ENCODE results near the gene FER.
"Not testable (repeated sequence)": the region's sequence is repeated elsewhere in the genome, so short reads cannot be mapped to it uniquely, and the experiment has no call there.

FER gene

DNA sequence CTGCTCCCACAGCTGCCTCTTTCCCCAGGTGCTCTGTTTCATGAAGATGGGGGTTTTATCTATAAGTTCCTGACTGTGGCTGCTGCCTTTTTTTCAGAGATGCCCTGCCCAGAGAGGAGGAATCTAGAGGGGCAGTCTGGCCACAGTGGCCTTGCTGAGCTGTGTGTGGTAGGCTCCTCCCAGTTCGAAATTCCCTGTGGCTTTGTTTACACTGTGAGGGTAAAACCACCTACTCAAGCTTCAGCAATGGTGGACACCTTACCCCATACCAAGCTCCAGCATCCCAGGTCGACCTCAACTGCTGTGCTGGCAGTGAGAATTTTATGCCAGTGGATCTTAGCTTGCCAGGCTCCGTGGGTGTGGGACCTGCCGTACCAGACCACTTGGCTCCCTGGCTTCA is 250.0 kb downstream of the FER start:
- Mint-ChIP-seq H3K27me3 (no peaks in the 10 kb centered on the region), H3K4me3 (no peak overlapping the region), H3K4me1 (no peaks in the 10 kb centered on the region), H3K36me3 (peaks cover 17% of the 10 kb centered on the region), H3K27ac (no peak overlapping the region), H3K9me3 (peaks cover 6% of the 10 kb centered on the region)

DNA sequence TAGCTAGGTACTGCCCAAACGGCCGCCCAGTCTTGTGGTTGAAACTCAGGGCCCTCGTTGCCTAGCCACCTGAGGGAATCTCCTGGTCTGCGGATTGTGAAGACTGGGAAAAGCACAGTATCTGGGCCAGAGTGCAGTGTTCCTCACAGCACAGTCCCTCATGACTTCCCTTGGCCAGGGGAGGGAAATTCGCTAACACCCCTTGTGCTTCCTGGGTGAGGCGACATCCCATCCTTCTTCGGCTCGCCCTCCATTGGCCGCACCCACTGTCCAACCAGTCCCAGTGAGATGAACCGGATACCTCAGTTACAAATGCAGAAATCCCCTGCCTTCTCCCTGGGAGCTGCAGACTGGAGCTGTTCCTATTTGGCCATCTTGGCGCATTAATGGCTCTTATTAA is 250.5 kb downstream of the FER start:
- no peak overlapping the region for H3K4me3 Mint-ChIP-seq
- H3K4me1 Mint-ChIP-seq = no peaks in the 10 kb centered on the region
- no peaks in the 10 kb centered on the region for H3K27me3 Mint-ChIP-seq
- peaks cover 6% of the 10 kb centered on the region for H3K9me3 Mint-ChIP-seq
- no peak overlapping the region for H3K27ac Mint-ChIP-seq
- H3K36me3 Mint-ChIP-seq = peaks cover 17% of the 10 kb centered on the region

DNA sequence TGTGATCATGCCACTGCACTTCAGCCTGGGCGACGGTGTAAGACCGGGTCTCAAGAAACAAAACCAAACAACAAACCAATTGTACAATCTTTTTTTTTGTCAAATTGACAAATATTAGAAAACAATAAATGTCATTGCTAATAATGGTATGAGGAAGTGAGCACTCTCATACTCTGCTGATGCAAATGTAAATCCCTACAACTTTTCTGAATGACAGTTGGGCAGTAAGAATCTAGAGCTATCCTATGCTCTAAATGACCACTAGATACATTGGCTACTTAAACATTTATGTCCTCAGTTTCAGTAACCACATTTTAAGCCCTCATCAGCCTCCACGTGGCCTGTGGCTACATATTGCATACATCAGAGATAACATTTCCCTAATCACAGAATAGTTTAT is 256.2 kb downstream of the FER start:
- H3K36me3 Mint-ChIP-seq = peaks cover 2% of the 10 kb centered on the region

DNA sequence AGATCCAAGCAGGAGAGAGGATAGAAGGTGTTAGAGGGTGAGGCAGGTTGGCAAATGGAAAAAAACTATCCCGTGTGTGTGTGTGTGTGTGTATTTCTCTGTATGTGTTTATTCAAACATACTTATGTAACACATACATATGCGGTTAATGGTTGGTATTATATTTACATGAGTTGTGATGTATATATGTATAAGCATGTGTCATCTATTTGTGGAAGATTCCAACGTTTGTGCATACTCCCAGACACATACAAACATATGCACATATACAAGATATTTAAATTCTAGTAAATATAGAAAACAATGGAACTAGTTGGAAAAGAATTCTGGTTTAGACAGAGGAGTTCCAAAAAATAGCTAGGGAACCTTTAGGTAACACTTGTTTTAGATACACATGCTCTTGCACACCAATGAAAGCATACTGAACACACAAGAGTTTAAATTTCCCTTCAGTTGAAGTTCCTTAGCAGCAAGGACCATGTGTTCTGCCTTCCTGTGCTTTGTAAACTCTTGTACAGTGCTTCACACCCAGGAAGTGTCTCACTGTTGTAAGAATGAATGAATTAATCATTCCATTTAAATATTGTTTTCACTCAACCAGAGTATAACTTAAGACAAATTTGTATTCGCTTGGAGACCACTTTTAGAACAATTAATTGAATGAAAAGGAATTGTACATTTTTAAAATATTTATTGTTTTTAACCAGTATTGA is 257.8 kb downstream of the FER start:
- Mint-ChIP-seq H3K27ac (no peak overlapping the region), H3K9me3 (no peaks in the 10 kb centered on the region)

More for the DNA sequence above, 256.2 kb downstream of the FER start:
- no peak overlapping the region for H3K27ac Mint-ChIP-seq
- H3K9me3 Mint-ChIP-seq = no peaks in the 10 kb centered on the region
- H3K27me3 Mint-ChIP-seq = no peaks in the 10 kb centered on the region
- H3K4me1 Mint-ChIP-seq = no peaks in the 10 kb centered on the region
- no peak overlapping the region for H3K4me3 Mint-ChIP-seq

DNA sequence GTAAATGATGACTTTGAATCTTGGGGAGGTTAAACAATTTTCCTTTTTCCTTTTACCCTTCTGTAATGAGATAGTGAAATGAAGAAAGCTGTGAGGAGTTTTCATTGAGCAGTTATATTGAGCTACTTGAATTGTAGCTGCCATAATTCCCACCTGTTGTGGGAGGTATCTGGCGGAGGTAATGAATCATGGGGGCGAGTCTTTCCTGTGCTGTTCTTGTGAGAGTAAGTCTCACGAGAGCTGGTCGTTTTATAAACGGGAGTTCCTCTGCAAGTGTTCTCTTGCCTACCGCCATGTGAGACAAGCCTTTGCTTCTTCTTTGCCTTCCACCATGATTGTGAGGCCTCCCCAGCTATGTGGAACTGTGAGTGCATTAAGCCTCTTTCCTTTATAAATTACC is 258.4 kb downstream of the FER start:
- Mint-ChIP-seq H3K27me3 (no peaks in the 10 kb centered on the region), H3K9me3 (no peaks in the 10 kb centered on the region), H3K27ac (no peak overlapping the region), H3K4me1 (no peaks in the 10 kb centered on the region), H3K36me3 (peaks cover 4% of the 10 kb centered on the region), H3K4me3 (no peak overlapping the region)

More for the DNA sequence above, 257.8 kb downstream of the FER start:
- Mint-ChIP-seq H3K27me3 (no peaks in the 10 kb centered on the region), H3K4me3 (no peak overlapping the region), H3K36me3 (peaks cover 4% of the 10 kb centered on the region), H3K4me1 (no peaks in the 10 kb centered on the region)

DNA sequence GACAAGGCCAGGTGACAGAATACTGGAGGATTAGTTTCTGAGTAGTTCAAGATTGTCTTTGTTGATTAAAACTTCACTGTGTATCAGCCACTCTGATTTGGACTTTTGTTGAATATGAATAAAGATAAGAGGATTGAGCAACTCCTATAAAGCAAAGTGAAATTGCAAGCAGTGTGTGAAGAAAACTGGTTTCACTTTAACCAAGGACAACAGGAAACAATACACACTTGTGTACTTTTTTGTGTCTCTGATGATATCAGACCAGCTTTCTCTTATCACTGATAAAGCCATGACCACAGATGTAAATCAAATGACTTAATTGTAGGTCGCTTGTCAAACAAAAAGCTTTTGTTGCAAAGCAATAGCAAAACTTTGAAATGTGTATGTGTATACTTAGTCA is 268.6 kb downstream of the FER start:
- no peak overlapping the region for H3K4me3 Mint-ChIP-seq
- no peak overlapping the region for H3K27ac Mint-ChIP-seq
- H3K27me3 Mint-ChIP-seq = no peaks in the 10 kb centered on the region
- H3K36me3 Mint-ChIP-seq = no peaks in the 10 kb centered on the region
- H3K4me1 Mint-ChIP-seq = no peaks in the 10 kb centered on the region
- H3K9me3 Mint-ChIP-seq = no peaks in the 10 kb centered on the region

DNA sequence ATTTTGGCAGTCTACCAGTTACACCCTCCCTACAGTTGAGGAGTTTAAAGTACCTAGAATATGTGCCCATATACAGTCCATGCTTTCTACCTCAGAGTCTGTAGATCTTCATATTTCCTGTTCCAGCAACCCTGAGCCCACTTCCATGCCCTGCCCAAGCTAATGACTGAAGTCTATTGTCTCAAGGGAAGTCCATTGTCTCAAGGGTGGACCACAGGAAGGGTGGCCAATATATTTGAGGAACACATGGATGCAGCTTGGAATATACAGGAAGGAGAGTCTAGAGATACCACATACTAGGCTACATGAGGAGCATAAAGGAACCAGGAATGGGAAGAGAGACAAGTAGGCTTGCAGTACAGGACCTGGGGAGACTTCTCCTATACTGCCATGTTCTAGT is 274.4 kb downstream of the FER start:
- Mint-ChIP-seq H3K27me3 (no peaks in the 10 kb centered on the region), H3K9me3 (peaks cover 5% of the 10 kb centered on the region), H3K27ac (no peak overlapping the region), H3K36me3 (peaks cover 9% of the 10 kb centered on the region), H3K4me3 (no peak overlapping the region), H3K4me1 (no peaks in the 10 kb centered on the region)

DNA sequence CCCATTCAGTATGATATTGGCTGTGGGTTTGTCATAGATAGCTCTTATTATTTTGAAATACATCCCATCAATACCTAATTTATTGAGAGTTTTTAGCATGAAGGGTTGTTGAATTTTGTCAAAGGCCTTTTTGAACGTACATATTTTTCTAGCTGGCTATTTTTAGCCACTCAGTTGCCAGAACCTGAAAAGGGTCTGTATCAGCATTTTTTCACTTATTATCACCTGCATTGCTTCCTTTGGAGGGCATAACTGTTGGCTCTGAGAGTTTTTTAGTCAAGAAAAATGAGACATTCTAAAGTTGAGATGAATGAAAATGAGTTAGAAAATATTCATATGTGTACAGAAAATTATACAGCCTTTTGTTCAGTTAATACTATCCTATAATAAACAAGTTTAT is 278.0 kb downstream of the FER start:
- not testable (repeated sequence) for H3K27me3 Mint-ChIP-seq, H3K9me3 Mint-ChIP-seq, H3K4me3 Mint-ChIP-seq, H3K4me1 Mint-ChIP-seq, H3K27ac Mint-ChIP-seq
- H3K36me3 Mint-ChIP-seq = peaks cover 13% of the 10 kb centered on the region

DNA sequence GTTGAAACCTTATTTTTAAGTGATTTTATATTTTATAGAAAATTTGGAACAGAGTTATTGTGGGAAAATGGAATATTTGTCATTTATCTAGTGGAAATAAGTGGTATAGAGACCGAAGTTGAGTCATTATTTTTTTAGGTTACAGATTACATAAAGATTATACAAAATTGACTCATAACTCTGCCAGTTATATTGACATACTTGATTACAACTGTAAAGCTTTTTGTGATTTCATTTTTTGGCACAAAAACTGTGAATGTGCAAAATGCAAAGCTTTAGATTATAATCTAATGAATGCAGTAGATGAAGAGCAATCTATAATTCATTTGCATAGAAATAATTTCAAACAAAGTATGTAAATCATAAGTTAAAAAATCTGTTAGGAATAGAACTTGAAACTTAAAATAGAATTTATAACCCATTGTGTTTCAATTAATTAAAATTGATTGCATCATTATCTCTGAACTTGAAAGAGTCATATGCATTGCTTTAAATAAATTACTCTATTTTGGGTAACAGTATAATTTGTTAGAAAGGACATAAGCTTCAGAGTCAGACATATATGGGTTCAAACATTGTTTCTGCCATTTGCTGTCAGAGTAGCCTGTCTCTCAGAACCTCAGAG is 280.4 kb downstream of the FER start:
- H3K4me1 Mint-ChIP-seq = no peaks in the 10 kb centered on the region
- peaks cover 5% of the 10 kb centered on the region for H3K9me3 Mint-ChIP-seq
- H3K4me3 Mint-ChIP-seq = no peak overlapping the region
- no peaks in the 10 kb centered on the region for H3K27me3 Mint-ChIP-seq
- H3K36me3 Mint-ChIP-seq = peaks cover 9% of the 10 kb centered on the region
- no peak overlapping the region for H3K27ac Mint-ChIP-seq

DNA sequence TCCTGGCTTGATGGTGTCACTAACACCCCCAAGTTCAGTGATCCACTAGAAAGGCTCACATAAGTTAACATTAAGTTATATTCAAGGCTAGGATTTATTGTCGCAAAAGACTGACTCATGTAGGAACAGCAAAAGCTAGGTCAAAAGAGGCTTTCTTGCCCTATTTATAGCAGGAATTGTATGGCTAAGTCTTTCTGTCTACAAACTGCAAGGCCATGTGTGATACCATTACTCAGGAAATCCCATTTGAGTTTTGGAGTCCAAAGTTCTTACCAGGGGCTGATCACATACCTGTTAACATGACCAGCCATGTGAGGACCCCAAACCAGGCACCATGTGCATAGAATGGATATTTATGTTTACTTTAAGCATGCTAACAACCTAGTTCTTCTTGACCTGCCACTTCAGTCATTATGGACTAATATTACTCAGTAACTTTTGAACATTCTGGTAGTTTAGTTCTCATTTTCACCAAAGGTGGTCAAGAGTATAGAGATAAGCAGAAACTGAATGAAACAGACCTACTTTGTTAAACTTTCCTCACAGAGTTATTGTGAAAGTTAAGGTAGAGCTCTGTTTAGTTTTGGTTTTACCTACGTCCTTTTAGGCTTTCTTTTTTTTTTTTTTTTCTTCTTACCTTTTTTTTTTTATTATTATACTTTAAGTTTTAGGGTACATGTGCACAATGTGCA is 281.1 kb downstream of the FER start:
- Mint-ChIP-seq H3K36me3 (peaks cover 9% of the 10 kb centered on the region), H3K4me3 (no peak overlapping the region), H3K9me3 (peaks cover 5% of the 10 kb centered on the region), H3K27ac (no peak overlapping the region), H3K27me3 (no peaks in the 10 kb centered on the region), H3K4me1 (no peaks in the 10 kb centered on the region)

DNA sequence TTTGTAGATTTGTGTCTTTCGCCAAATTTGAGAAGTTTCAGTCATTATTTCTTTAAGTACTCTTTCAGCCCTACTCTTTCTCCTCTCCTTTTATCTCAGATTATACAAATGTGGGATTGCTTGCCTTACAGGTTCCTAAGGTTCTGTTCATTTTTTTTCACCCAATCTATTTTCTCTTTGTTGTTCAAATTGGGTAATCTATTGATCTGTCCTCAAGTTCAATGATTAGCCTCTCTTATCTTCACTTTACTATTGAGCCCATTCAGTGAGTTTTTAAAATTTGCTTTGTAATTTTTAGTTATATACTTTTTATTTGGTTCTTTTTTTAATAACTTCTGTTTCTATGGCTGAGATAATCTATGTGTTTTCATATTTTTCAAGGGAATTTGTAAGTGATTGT is 282.1 kb downstream of the FER start:
- Mint-ChIP-seq H3K4me3 (no peak overlapping the region), H3K4me1 (no peaks in the 10 kb centered on the region), H3K27ac (peak overlapping the region; percentile 17), H3K9me3 (no peaks in the 10 kb centered on the region), H3K27me3 (no peaks in the 10 kb centered on the region), H3K36me3 (peaks cover 4% of the 10 kb centered on the region)

DNA sequence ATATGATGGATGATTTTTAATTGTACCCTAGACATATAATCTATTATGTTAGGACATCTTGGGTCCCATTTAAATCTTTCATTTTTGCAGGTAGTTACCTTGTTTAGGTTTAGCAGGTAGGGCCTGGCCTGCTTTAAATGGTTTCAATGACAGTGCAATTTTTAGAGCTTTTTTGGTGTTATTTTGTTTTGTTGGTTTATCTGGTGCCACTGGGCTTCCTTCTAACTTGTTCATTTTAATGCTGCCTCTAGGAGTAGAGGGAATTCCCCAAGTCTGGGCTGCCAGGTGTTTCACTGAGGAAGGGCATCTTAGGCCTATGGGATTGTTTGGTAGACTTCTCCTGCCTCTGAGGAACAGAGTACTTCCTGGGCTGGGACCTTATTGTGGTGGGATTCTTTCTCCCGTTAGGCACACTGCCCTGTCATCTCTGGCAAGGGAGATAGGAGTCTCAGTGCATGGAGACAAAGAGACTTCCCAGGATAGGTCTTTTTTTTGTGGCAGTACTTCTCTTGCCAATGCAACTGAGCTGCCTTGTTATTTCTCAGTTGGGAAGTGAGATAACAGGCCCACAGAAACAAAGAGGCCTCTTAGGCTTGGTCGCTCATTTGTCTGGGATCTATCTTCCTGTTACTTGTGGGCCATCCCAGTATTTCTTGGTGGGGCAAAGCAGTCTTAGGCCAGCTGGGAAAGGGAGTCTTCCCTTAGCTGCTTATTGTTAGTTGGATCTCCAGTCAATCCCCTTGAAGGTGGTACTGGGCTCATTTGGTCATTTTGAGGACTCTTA is 282.9 kb downstream of the FER start:
- H3K9me3 Mint-ChIP-seq = no peaks in the 10 kb centered on the region

DNA sequence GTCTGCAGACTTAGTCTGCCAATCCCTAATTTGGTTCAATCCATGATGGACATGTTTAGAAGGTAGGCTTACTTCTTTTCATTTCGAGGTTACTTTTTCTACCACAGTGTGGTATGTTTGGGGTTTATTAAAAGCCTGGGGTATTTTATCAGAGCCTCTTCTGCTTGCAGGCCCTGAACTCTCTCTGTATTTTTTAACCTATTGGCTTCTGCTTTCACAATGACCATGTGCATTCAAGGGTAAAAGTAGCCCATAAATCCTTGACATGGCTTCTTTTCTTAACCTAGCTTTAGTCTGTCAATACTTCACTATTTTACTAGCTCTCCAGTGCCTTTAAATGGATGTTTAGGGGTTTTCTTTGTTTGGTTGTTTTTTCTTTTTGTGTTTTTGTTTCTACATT is 286.6 kb downstream of the FER start:
- Mint-ChIP-seq H3K36me3 (peaks cover 12% of the 10 kb centered on the region), H3K4me1 (no peaks in the 10 kb centered on the region), H3K4me3 (no peak overlapping the region), H3K27ac (peak overlapping the region; percentile 62), H3K9me3 (no peaks in the 10 kb centered on the region), H3K27me3 (no peaks in the 10 kb centered on the region)

More for the DNA sequence above, 282.9 kb downstream of the FER start:
- no peak overlapping the region for H3K4me3 Mint-ChIP-seq
- H3K36me3 Mint-ChIP-seq = peaks cover 4% of the 10 kb centered on the region
- no peak overlapping the region for H3K27ac Mint-ChIP-seq
- no peaks in the 10 kb centered on the region for H3K27me3 Mint-ChIP-seq
- H3K4me1 Mint-ChIP-seq = no peaks in the 10 kb centered on the region

DNA sequence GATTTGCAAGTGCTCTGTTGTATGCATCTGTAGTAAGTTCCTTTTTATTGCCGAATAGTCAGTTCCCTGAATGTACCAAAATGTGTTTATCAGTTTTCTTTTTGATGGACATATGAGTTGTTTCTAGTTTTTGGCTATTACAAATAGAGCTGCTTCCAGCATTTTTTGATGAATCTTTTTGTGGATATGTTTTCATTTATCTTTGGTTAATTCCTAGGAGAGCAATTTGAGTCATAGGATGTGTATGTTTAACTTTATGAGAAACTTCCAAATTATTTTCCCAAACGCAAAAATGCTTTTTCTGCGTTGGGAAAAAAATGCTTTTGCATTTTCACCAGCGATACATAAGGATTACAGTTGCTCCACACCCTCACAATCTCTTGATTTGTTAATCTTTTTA is 287.7 kb downstream of the FER start:
- peaks cover 8% of the 10 kb centered on the region for H3K36me3 Mint-ChIP-seq
- H3K4me3 Mint-ChIP-seq = no peak overlapping the region
- H3K4me1 Mint-ChIP-seq = no peaks in the 10 kb centered on the region
- no peaks in the 10 kb centered on the region for H3K9me3 Mint-ChIP-seq
- no peaks in the 10 kb centered on the region for H3K27me3 Mint-ChIP-seq
- no peak overlapping the region for H3K27ac Mint-ChIP-seq

DNA sequence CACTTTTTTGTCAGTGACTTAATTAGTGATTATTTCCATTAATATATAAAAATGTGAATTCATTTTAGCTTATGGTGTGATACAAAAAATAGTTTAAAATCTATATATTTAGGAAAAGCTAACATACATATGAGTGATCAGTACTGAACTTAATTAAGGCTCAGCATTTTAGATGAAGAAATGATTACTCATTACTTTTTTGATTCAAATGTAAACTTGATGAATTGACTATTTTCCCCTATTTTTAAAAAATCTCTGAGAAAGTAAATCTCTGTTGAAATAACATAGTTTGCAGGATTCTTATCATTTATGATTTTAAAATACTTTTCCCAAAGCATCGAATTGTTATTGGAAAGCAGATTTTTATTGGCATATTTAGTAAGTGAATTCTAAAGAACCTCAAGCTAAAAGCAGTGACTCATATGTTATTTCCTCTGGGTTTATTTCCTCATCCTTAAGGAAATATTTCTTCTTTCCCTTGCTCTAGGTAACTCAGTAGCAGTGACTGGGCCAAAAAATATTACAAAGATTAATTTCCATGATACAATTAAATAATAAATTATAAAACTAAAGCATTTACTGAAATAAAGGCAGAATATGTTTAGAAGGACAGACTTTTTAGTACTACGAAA is 290.6 kb downstream of the FER start:
- H3K4me3 Mint-ChIP-seq = no peak overlapping the region
- no peaks in the 10 kb centered on the region for H3K27me3 Mint-ChIP-seq
- no peaks in the 10 kb centered on the region for H3K9me3 Mint-ChIP-seq
- no peak overlapping the region for H3K27ac Mint-ChIP-seq
- H3K4me1 Mint-ChIP-seq = no peaks in the 10 kb centered on the region
- H3K36me3 Mint-ChIP-seq = peaks cover 8% of the 10 kb centered on the region

Measured in activated naive CD4-positive, alpha-beta T cell treated with anti-CD3 and anti-CD28 coated beads, Interleukin-2, amount 50 U/mL, for 24 hours (primary cell).